Endometrial microvascular endothelial cells (primary cell): ENCODE results near the gene RYR1. TPM values are rescaled to one million over a fixed set of nuclear protein-coding genes. Genes with fewer than 3 reads are reported as not detected.
"Not testable (repeated sequence)": the region's sequence is repeated elsewhere in the genome, so short reads cannot be mapped to it uniquely, and the experiment has no call there.

Experiments
- in situ Hi-C: cut with HindIII; loops from 2 replicates; pipeline ENCODE4 v1.10.0; 2017; ENCODE audit warnings: low sequenced_read_pairs, low pct_unique_long_range_greater_than_20kb; ENCODE audit errors: inconsistent ontology term
- total RNA-seq: library from RNA; depleted of rRNA; stranded (reverse); fragments of >200 nt; gene quantifications from one replicate; pipeline ENCODE4 v1.2.3, GENCODE V29; 2015; ENCODE audit errors: inconsistent ontology term

The RYR1 gene
- total RNA-seq, 1 donor from 2014 or later, result not detected

DNA sequence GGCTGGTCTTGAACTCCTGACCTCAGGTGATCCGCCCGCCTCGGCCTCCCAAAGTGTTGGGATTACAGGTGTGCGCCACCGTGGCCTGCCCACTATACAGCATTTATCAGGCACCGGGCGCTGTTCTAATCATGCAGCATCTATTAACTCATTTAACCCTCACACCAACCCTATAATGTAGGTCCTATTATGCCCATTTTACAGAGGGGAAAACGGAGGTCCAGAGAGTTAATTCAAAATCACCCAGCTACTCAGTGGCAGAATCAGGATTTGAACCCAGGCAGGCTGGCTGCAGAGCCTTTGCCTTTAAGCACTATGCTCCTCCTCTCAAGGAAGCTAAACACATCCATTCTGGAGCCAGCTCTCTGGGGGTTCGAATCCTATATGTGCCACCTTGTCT is 130.0 kb downstream of the RYR1 start:
- in situ Hi-C loops, result no loop called here

- in situ Hi-C loops, result no loop called here
Measured at GRCh38 chr19:38564981-38565690, 131.6 kb downstream of the RYR1 start.

GRCh38 chr19:38565691-38566105 is 132.2 kb downstream of the RYR1 start:
- in situ Hi-C loops, result no loop called here

GRCh38 chr19:38569368-38569983 is 136.0 kb downstream of the RYR1 start:
- in situ Hi-C loops, result no loop called here

DNA sequence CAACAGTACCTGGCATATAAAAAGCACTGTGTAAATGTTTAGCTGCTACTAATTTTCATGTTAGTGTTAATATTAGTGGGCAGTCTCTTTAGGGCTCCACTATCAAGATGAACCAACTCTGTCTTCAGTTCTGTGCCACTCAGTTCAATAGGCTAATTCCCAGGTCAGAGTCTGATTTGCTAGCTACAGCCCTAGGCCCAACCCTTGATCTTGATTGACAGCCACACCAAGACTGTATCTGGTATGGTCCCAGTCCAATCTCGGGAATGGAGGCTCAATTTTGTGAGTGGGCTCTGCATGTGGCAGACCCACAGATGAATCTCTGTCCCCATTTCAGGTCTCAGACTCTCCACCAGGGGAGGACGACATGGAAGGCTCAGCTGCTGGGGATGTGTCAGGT is 138.2 kb downstream of the RYR1 start:
- in situ Hi-C loops, result no loop called here

DNA sequence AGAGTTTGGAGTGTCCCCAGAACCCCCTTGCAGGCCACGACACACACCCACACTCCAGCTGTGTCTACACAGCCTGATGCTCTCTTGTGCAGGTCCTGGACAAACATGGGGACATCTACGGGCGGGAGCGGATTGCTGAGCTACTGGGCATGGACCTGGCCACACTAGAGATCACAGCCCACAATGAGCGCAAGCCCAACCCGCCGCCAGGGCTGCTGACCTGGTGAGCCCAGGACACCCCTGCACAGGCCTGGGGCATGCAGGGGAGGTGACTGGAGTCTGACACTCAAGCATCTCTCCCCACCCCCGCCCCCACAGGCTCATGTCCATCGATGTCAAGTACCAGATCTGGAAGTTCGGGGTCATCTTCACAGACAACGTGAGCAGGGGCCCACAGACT is 144.3 kb downstream of the RYR1 start:
- in situ Hi-C loops, result no loop called here

- in situ Hi-C loops, result not testable (repeated sequence)
Measured at GRCh38 chr19:38579304-38579703, 145.8 kb downstream of the RYR1 start.

DNA sequence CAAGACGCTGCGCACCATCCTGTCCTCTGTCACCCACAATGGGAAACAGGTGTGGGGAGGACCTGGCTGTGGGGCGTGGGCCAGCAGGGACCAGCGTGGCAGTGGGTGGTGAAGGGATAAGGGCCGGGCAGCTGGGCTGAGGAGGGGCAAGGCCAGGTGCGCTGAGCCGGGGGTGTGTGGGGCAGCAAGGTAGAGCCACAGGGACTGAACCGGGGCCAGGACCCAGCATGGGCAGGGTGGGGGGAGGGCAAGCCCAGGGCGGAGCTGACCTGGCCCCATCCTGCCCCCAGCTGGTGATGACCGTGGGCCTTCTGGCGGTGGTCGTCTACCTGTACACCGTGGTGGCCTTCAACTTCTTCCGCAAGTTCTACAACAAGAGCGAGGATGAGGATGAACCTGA is 146.6 kb downstream of the RYR1 start:
- in situ Hi-C loops, result no loop called here

DNA sequence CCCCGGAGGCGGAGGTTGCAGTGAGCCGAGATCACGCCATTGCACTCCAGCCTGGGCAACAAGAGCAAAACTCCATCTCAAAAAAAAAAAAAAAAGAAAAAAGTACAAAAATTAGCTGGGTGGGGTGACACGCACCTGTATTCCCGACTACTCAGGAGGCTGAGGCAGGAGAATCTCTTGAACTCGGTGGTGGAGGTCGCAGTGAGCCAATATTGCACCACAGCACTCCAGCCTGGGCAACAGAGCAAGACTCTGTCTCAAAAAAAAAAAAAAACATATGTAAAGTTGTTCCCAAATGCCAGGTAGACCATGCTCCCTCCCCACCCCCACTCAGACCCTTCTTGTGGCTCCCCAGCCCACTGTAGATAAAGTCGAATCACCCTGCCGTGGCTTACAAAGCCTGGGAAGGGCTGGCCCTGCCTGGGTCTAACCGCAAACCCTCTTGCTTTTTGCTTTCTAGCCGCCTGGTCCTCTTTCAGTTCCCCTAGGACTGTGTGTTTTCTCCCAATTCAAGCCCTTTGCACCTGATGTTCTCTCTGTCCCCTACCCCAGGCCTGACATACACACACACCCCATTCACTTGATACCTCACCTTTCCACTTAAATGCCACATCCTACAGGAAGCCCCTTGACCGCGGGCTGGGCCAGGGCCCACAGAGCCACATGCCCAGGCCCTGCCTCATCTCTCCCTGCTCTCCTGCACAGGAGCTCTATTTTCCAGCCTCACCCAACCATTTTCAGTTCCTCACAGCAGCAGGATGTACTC is 149.9 kb downstream of the RYR1 start:
- in situ Hi-C loops, result no loop called here

GRCh38 chr19:38583985-38584305 is 150.5 kb downstream of the RYR1 start:
- in situ Hi-C loops, result no loop called here

DNA sequence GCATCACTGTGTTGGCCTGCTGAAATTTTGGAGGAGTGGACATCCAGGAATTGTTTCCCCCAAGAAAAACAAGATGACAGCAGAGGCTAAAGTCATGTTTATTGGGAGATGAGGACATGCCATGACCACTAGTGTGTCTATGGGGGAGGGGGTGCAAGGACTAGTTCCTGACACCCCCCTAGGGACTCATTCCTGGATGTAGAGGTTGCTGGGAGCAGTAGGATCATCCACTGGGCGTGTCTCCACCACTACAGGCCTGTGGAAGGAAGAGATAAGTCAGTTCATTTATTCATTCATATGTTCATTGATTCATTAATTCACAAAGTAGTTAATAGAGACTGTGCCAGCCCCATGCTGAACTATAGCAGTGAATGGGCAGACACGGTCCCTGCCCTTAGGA is 154.1 kb downstream of the RYR1 start:
- in situ Hi-C loops, result no loop called here

DNA sequence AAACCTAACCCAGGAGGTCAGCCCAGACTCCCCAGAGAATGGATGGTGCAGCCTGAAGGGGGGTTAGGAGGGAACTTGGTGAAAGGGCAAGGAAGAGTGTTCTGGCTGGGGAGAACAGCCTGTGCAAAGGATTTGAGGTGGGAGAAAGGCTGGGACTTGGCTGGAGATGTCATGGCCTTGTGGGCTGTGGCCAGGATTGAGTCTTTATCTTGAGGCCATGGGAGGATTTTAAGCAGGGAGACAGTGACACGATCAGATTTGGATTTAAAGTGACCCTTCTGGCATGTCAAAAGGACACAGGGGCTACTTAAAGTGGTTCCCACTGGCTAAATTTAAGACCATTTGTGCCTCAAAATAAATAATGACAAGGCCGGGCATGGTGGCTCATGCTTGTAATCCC is 154.6 kb downstream of the RYR1 start:
- in situ Hi-C loops, result no loop called here

DNA sequence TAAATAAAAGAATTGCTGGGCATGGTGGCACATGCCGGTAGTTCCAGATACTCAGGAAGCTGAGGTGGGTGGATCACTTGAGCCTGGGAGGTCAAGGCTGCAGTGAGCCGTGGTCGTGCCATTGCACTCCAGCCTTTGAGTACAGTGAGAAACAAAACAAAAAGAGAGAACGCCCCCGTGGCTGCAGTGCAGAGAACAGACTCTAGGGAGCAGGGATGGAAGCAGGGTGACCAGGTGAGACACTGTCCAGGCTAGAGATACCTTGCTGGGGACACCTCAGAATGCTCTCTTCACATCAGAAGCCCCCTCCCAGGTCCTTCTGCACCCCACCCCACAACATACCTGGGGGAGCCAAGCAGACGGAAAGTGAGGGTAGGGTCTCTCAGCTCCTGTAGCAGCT is 159.4 kb downstream of the RYR1 start:
- in situ Hi-C loops, result no loop called here

DNA sequence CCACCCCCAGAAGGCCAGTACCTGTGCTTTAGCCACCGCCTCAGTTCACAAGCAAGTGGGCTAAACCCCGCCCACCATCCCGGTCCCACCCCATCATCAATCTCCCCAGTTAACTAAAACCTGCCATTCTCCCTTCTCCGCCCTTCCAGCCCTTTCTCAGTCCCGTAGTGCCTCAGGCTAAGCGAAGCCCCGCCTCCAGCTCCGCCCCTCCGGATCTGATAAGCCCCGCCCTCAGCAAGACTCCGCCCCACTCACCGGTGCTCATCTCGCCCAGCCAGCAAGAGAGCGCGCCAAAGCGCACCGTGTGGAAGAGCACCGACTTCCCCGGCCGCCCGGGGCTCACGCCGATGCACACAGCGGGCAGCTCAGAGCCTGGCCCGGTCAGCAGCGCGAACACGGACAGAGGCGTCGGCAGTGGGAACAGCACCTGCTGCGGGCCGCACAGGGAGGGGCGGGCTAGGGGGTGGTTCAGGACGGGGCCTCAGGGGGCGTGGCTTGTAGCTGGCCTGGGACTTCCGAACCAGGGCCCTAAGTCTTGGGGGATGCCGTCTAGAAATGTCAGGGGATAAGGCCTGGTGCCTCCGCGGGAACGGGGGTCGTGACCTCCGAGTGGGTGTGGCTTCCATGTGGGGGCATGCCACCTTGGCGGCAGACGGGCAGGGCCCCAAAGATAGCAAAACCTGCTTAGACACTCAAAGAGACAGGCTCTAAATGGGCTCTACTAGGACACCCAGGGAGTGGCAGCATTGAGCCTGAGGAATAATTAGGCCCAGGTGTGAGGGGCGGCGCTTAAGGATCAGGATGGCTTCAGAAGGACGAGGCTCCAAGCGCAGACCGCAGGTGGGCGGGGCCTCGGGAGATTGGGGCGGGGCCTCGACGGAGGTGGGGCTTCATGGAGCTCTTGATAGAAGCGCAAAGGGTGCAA is 162.8 kb downstream of the RYR1 start:
- in situ Hi-C loops, result no loop called here

GRCh38 chr19:38597075-38597474 is 163.6 kb downstream of the RYR1 start:
- in situ Hi-C loops, result no loop called here

- in situ Hi-C loops, result no loop called here
Measured at GRCh38 chr19:38599722-38600121, 166.2 kb downstream of the RYR1 start.

- in situ Hi-C loops, result not testable (repeated sequence)
Measured at GRCh38 chr19:38602856-38603255, 169.4 kb downstream of the RYR1 start.

DNA sequence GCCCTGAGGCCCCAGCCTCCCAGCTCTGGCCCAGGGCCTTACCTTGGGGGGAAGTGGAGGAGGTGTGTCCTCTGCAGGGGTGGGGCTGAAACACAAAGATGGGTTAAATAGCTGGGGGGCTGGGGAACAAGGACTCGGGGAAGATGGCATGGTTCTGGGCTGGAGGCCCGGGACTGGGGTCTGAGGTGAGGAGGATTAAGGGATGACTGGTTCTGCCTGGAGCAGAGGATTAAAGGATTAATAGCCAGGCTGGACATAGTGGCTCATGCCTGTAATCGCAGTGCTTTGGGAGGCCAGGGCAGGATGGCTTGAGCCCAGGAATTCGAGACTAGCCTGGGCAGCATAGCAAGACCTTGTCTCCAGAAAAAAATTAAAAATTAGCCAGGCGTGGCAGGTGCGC is 172.6 kb downstream of the RYR1 start:
- in situ Hi-C loops, result no loop called here

DNA sequence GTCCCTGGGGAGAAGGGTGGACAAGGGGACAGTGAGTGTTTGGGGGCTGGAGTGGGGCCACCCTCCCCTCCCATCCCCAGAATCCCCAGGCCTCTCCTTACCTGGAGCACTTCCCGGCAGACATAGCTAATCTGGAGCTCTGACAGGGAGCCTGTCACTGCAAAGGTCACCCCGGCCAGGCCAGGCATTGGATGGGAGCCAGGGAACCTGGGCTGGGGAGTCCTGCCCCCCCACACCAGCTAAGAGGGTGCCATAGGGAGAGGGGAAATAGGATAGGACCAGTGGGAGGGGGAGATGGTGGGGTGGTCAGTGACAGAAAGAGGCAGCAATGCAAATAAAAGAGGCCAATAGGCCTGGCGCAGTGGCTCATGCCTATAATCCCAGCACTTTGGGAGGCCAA is 180.8 kb downstream of the RYR1 start:
- in situ Hi-C loops, result no loop called here
